Liver (tissue), 9 donors: ENCODE data around the gene ZNF18. TPM values are rescaled to one million over a fixed set of nuclear protein-coding genes. Genes with fewer than 3 reads are reported as not detected.

Source experiments
- DNase-seq: peaks from one replicate; pipeline ENCODE4 v3.0.0-alpha.2; 2017; ENCODE audit warnings: low spot score
- H3K27ac ChIP-seq, 2 donors: one replicate each; pipeline ENCODE4 v1.7.0; 2013; ENCODE audit warnings: inconsistent platforms in 2 of 2, low read length in 2 of 2, control low read depth in 1 of 2, low read depth in 1 of 2, mild to moderate bottlenecking in 1 of 2
- H3K27me3 ChIP-seq, 4 donors: one replicate each; pipeline versions ENCODE4 v1.6.1 to v1.7.0; 2013; ENCODE audit warnings: low read length in 3 of 4, inconsistent platforms in 1 of 4, mild to moderate bottlenecking in 1 of 4, moderate library complexity in 1 of 4; ENCODE audit not compliant: control insufficient read depth in 4 of 4, insufficient read depth in 4 of 4
- H3K36me3 ChIP-seq, 4 donors: one replicate each; pipeline versions ENCODE4 v1.6.1 to v1.7.0; 2013; ENCODE audit warnings: low read length in 3 of 4, mild to moderate bottlenecking in 3 of 4, low read depth in 1 of 4, moderate library complexity in 1 of 4; ENCODE audit not compliant: control insufficient read depth in 4 of 4, insufficient read depth in 3 of 4
- H3K4me1 ChIP-seq, 4 donors: one replicate each; pipeline versions ENCODE4 v1.6.1 to v1.7.0; 2013; ENCODE audit warnings: low read length in 3 of 4, mild to moderate bottlenecking in 3 of 4, moderate library complexity in 1 of 4; ENCODE audit not compliant: control insufficient read depth in 4 of 4, insufficient read depth in 4 of 4
- H3K4me3 ChIP-seq, 3 donors: one replicate each; pipeline versions ENCODE4 v1.6.1 to v1.7.0; 2013; ENCODE audit warnings: low read length in 3 of 3, control low read depth in 1 of 3, low read depth in 1 of 3, mild to moderate bottlenecking in 1 of 3
- H3K9ac ChIP-seq, 2 donors: one replicate each; pipeline ENCODE4 v1.7.0; 2013; ENCODE audit warnings: low read length in 2 of 2, mild to moderate bottlenecking in 2 of 2, moderate library complexity in 2 of 2, control low read depth in 1 of 2, low read depth in 1 of 2
- H3K9me3 ChIP-seq, 4 donors: one replicate each; pipeline versions ENCODE4 v1.6.1 to v1.7.0; 2013; ENCODE audit warnings: low read length in 3 of 4; ENCODE audit not compliant: control insufficient read depth in 4 of 4
- ATF3 ChIP-seq: IDR thresholded peaks from 2 replicates; pipeline ENCODE4 v1.6.1; 2016; ENCODE audit warnings: antibody characterized with exemption
- EGR1 ChIP-seq, 2 donors: IDR thresholded peaks; 2 replicates each; pipeline ENCODE4 v1.6.1; 2016 to 2018; ENCODE audit warnings: antibody characterized with exemption in 2 of 2, low read depth in 2 of 2
- FOXA1 ChIP-seq: IDR thresholded peaks from 2 replicates; pipeline ENCODE4 v1.6.1; 2016; ENCODE audit warnings: antibody characterized with exemption
- FOXA2 ChIP-seq: IDR thresholded peaks from 2 replicates; pipeline ENCODE4 v1.6.1; 2016; ENCODE audit warnings: antibody characterized with exemption
- GABPA ChIP-seq, 2 donors: IDR thresholded peaks in 1 of 2; conservative IDR thresholded peaks in 1 of 2; 2 replicates each; pipeline ENCODE4 v1.6.1; 2016; ENCODE audit warnings: antibody characterized with exemption in 2 of 2, mild to moderate bottlenecking in 1 of 2, moderate library complexity in 1 of 2
- HNF4A ChIP-seq, 2 donors: conservative IDR thresholded peaks; 2 replicates each; pipeline ENCODE4 v1.6.1; 2016; ENCODE audit warnings: antibody characterized with exemption in 2 of 2, mild to moderate bottlenecking in 2 of 2
- HNF4G ChIP-seq: IDR thresholded peaks from 2 replicates; pipeline ENCODE4 v1.6.1; 2016; ENCODE audit warnings: antibody characterized with exemption
- JUND ChIP-seq, 2 donors: IDR thresholded peaks; 2 replicates each; pipeline ENCODE4 v1.6.1; 2016; ENCODE audit warnings: antibody characterized with exemption in 2 of 2
- MAX ChIP-seq: IDR thresholded peaks from 2 replicates; pipeline ENCODE4 v1.6.1; 2016; ENCODE audit warnings: antibody characterized with exemption
- NR2F2 ChIP-seq: IDR thresholded peaks from 2 replicates; pipeline ENCODE4 v1.6.1; 2016; ENCODE audit warnings: antibody characterized with exemption
- RAD21 ChIP-seq, 2 donors: IDR thresholded peaks; 2 replicates each; pipeline ENCODE4 v1.6.1; 2016; ENCODE audit warnings: antibody characterized with exemption in 2 of 2, mild to moderate bottlenecking in 2 of 2
- SP1 ChIP-seq: IDR thresholded peaks from 2 replicates; pipeline ENCODE4 v1.6.1; 2018; ENCODE audit warnings: antibody characterized with exemption, mild to moderate bottlenecking
- TAF1 ChIP-seq: conservative IDR thresholded peaks from 2 replicates; pipeline ENCODE4 v1.6.1; 2016; ENCODE audit warnings: antibody characterized with exemption, mild to moderate bottlenecking
- YY1 ChIP-seq: IDR thresholded peaks from 2 replicates; pipeline ENCODE4 v1.6.1; 2016; ENCODE audit warnings: antibody characterized with exemption, mild to moderate bottlenecking
- WGBS: extraction: QIAGEN DNeasy Blood & Tissue Kit; methylation state at CpG from one replicate; pipeline ENCODE4 v1.1.7; 2013; 5-methylcytosine and 5-hydroxymethylcytosine counted together
- polyA plus RNA-seq, 2 donors: library from polyadenylated mRNA; stranded (reverse) in 1 of 2; unstranded in 1 of 2; fragments of 200-250 nt in 1 of 2; fragments of >200 nt in 1 of 2; fragmentation: Nextera tagmentation in 1 of 2; extraction: Ambion mirVana in 1 of 2; gene quantifications; one replicate each; pipeline versions ENCODE4 v1.2.1 to v1.2.3, GENCODE V29; 2013 to 2015
- total RNA-seq, 2 donors: library from RNA; depleted of rRNA; stranded (reverse); fragments of >200 nt; gene quantifications; one replicate each; pipeline ENCODE4 v1.2.3, GENCODE V29; 2014
- TF ChIP-seq, protein P1 (sequence below): IDR thresholded peaks from 2 replicates; pipeline ENCODE4 v1.6.1; 2016; ENCODE audit warnings: antibody characterized with exemption, mild to moderate bottlenecking
- TF ChIP-seq, protein P2 (sequence below): IDR thresholded peaks from 2 replicates; pipeline ENCODE4 v1.6.1; 2016; ENCODE audit warnings: antibody characterized with exemption
- TF ChIP-seq, protein P3 (sequence below): fragments of 150-350 bp; IDR thresholded peaks from 2 replicates; pipeline ENCODE4 v1.5.1; 2017; ENCODE audit warnings: improper control_type of control experiment, low read depth, low read length; ENCODE audit not compliant: missing input control
- donor health status: healthy.
- donor health status: healthy.
- donor health status: healthy.
- donor health status: healthy.
- donor health status: healthy.

ZNF18 gene
- total and polyA plus RNA-seq, 4 donors: 2.1 to 4.5 (median 3.5) TPM

GRCh38 chr17:11986179-11986941 is 10.9 kb downstream of the ZNF18 start:
- H3K4me3 ChIP-seq: peak overlapping the region in 1 of 3 donors; percentile 60
- TF ChIP-seq ATF3 (no peak), MAX (no peak), YY1 (no peak), EGR1 (IDR thresholded peaks at IDR 0.05; ENCODE audit: low read depth in 2 of 2) (no peak), FOXA2 (peak; percentile 19), HNF4G (no peak), TAF1 (no peak), HNF4A (conservative IDR thresholded peaks at IDR 0.05) (peak; percentile 37 to 80), JUND (IDR thresholded peaks at IDR 0.05) (no peak), SP1 (peak; percentile 24), NR2F2 (no peak), RAD21 (IDR thresholded peaks at IDR 0.05) (no peak), FOXA1 (peak; percentile 26), GABPA (IDR thresholded peaks at IDR 0.05 in 1 of 2, conservative IDR thresholded peaks at IDR 0.05 in 1 of 2) (no peak)
- TF ChIP-seq, protein P1, sequence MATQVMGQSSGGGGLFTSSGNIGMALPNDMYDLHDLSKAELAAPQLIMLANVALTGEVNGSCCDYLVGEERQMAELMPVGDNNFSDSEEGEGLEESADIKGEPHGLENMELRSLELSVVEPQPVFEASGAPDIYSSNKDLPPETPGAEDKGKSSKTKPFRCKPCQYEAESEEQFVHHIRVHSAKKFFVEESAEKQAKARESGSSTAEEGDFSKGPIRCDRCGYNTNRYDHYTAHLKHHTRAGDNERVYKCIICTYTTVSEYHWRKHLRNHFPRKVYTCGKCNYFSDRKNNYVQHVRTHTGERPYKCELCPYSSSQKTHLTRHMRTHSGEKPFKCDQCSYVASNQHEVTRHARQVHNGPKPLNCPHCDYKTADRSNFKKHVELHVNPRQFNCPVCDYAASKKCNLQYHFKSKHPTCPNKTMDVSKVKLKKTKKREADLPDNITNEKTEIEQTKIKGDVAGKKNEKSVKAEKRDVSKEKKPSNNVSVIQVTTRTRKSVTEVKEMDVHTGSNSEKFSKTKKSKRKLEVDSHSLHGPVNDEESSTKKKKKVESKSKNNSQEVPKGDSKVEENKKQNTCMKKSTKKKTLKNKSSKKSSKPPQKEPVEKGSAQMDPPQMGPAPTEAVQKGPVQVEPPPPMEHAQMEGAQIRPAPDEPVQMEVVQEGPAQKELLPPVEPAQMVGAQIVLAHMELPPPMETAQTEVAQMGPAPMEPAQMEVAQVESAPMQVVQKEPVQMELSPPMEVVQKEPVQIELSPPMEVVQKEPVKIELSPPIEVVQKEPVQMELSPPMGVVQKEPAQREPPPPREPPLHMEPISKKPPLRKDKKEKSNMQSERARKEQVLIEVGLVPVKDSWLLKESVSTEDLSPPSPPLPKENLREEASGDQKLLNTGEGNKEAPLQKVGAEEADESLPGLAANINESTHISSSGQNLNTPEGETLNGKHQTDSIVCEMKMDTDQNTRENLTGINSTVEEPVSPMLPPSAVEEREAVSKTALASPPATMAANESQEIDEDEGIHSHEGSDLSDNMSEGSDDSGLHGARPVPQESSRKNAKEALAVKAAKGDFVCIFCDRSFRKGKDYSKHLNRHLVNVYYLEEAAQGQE: peak; percentile 56
- TF ChIP-seq, protein P2, sequence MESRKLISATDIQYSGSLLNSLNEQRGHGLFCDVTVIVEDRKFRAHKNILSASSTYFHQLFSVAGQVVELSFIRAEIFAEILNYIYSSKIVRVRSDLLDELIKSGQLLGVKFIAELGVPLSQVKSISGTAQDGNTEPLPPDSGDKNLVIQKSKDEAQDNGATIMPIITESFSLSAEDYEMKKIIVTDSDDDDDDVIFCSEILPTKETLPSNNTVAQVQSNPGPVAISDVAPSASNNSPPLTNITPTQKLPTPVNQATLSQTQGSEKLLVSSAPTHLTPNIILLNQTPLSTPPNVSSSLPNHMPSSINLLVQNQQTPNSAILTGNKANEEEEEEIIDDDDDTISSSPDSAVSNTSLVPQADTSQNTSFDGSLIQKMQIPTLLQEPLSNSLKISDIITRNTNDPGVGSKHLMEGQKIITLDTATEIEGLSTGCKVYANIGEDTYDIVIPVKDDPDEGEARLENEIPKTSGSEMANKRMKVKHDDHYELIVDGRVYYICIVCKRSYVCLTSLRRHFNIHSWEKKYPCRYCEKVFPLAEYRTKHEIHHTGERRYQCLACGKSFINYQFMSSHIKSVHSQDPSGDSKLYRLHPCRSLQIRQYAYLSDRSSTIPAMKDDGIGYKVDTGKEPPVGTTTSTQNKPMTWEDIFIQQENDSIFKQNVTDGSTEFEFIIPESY: peak; percentile 29
- TF ChIP-seq, protein P3, sequence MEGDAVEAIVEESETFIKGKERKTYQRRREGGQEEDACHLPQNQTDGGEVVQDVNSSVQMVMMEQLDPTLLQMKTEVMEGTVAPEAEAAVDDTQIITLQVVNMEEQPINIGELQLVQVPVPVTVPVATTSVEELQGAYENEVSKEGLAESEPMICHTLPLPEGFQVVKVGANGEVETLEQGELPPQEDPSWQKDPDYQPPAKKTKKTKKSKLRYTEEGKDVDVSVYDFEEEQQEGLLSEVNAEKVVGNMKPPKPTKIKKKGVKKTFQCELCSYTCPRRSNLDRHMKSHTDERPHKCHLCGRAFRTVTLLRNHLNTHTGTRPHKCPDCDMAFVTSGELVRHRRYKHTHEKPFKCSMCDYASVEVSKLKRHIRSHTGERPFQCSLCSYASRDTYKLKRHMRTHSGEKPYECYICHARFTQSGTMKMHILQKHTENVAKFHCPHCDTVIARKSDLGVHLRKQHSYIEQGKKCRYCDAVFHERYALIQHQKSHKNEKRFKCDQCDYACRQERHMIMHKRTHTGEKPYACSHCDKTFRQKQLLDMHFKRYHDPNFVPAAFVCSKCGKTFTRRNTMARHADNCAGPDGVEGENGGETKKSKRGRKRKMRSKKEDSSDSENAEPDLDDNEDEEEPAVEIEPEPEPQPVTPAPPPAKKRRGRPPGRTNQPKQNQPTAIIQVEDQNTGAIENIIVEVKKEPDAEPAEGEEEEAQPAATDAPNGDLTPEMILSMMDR: no peak
- WGBS: 72% methylated on average over 4 of the region's 4 CpGs
- H3K9me3 ChIP-seq: no peaks in the 10 kb centered on the region
- peaks cover 0 to 15% (median 8%) of the 10 kb centered on the region in 4 donors for H3K36me3 ChIP-seq
- H3K27me3 ChIP-seq: no peaks in the 10 kb centered on the region
- no peak overlapping the region for H3K27ac ChIP-seq
- peaks cover 2 to 19% (median 13%) of the 10 kb centered on the region in 4 donors for H3K4me1 ChIP-seq
- H3K9ac ChIP-seq: no peak overlapping the region
- DNase-seq: no peak
